Measurements from ENCODE around the gene EML4. TPM values are rescaled to one million over a fixed set of nuclear protein-coding genes. Genes with fewer than 3 reads are reported as not detected.

Gene EML4
- total RNA-seq, 1 experiment from 2014 or later = 93.7 TPM

GRCh38 chr2:42214669-42215068 is 45.5 kb downstream of the EML4 start:
- CTCF ChIA-PET = no interaction called here
- DNase-seq (ENCODE audit: low spot score) = no peak
- TF ChIP-seq EZH2 (IDR thresholded peaks at IDR 0.05; ENCODE audit: borderline replicate concordance, low read depth, low read length, poor library complexity, severe bottlenecking) = no peak
- POLR2A ChIA-PET (ENCODE audit: low non-redundant PET) = no interaction called here
- peaks cover 21% of the 10 kb centered on the region for H3K4me1 ChIP-seq (ENCODE audit: insufficient read depth, low read length, poor library complexity, severe bottlenecking)
- no peaks in the 10 kb centered on the region for H3K27me3 ChIP-seq (replicated peaks; ENCODE audit: insufficient read depth, low read depth, low read length, poor library complexity)
- intact Hi-C loops (cut with micrococcal nuclease; ENCODE audit: unreplicated experiment) = no loop called here
- H3K9me3 ChIP-seq (ENCODE audit: low read depth, low read length, poor library complexity, severe bottlenecking) = no peaks in the 10 kb centered on the region
- BruUV-seq (replicated peaks) = no TSS peak
- no peak overlapping the region for H3K27ac ChIP-seq (ENCODE audit: low read depth, low read length, poor library complexity, severe bottlenecking)
- H3K4me3 ChIP-seq (ENCODE audit: low read depth, low read length, poor library complexity, severe bottlenecking) = no peak overlapping the region
- H3K36me3 ChIP-seq (ENCODE audit: insufficient read depth, low read length, poor library complexity, severe bottlenecking) = no peaks in the 10 kb centered on the region

DNA sequence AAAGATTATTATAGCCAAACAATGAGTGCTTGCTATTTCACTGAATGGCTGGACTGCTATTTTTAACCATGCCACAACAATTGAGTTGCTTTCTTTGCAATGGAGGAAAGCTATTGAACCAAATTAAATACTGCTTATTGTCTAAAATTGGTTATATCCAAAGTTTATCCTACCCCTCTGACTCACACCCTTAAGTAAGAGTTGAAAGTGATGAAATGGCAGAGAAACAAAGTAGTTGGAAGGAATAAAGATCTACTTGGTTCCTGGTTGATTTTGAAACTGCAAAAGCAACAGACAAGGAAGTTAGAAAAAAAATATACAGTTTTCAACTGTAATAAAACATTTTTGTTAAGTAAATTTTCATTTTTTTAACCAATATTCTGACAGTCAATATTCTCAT is 47.5 kb downstream of the EML4 start:
- intact Hi-C loops (cut with micrococcal nuclease; ENCODE audit: unreplicated experiment) = no loop called here
- Histone ChIP-seq H3K27ac (ENCODE audit: low read depth, low read length, poor library complexity, severe bottlenecking) (no peak overlapping the region), H3K4me3 (ENCODE audit: low read depth, low read length, poor library complexity, severe bottlenecking) (no peak overlapping the region), H3K4me1 (ENCODE audit: insufficient read depth, low read length, poor library complexity, severe bottlenecking) (peaks cover 20% of the 10 kb centered on the region), H3K27me3 (replicated peaks; ENCODE audit: insufficient read depth, low read depth, low read length, poor library complexity) (no peaks in the 10 kb centered on the region), H3K9me3 (ENCODE audit: low read depth, low read length, poor library complexity, severe bottlenecking) (no peaks in the 10 kb centered on the region), H3K36me3 (ENCODE audit: insufficient read depth, low read length, poor library complexity, severe bottlenecking) (no peaks in the 10 kb centered on the region)
- ChIA-PET POLR2A (ENCODE audit: low non-redundant PET) (no interaction called here), CTCF (no interaction called here)
- TF ChIP-seq, protein P1, sequence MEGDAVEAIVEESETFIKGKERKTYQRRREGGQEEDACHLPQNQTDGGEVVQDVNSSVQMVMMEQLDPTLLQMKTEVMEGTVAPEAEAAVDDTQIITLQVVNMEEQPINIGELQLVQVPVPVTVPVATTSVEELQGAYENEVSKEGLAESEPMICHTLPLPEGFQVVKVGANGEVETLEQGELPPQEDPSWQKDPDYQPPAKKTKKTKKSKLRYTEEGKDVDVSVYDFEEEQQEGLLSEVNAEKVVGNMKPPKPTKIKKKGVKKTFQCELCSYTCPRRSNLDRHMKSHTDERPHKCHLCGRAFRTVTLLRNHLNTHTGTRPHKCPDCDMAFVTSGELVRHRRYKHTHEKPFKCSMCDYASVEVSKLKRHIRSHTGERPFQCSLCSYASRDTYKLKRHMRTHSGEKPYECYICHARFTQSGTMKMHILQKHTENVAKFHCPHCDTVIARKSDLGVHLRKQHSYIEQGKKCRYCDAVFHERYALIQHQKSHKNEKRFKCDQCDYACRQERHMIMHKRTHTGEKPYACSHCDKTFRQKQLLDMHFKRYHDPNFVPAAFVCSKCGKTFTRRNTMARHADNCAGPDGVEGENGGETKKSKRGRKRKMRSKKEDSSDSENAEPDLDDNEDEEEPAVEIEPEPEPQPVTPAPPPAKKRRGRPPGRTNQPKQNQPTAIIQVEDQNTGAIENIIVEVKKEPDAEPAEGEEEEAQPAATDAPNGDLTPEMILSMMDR (conservative IDR thresholded peaks at IDR 0.05; ENCODE audit: low read depth, low read length) = no peak
- no peak for TF ChIP-seq EZH2 (IDR thresholded peaks at IDR 0.05; ENCODE audit: borderline replicate concordance, low read depth, low read length, poor library complexity, severe bottlenecking)
- BruUV-seq (replicated peaks) = no TSS peak
- peak; percentile 32 for DNase-seq (ENCODE audit: low spot score)

DNA sequence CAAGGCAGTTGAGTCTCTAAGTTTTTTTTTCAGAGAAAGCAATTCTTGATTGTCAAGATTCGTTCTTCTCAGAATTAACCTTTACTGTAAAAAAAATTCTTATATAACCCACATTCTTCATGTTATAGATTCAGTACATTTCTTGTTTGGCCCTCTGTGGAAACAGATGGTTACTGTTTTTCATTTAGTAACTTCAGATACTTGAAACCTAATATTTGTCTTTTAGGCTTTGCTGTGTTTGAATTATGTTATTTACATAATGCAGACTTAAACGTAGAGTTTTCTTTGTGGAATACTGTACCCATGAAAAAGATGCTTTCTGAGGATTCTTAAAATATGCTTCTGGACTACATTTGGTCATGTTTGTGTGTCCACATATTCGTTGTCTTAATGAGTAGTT is 48.2 kb downstream of the EML4 start:
- intact Hi-C loops (cut with micrococcal nuclease; ENCODE audit: unreplicated experiment) = no loop called here
- no peak for DNase-seq (ENCODE audit: low spot score)
- no peaks in the 10 kb centered on the region for H3K36me3 ChIP-seq (ENCODE audit: insufficient read depth, low read length, poor library complexity, severe bottlenecking)
- CTCF ChIA-PET = no interaction called here
- no peak overlapping the region for H3K27ac ChIP-seq (ENCODE audit: low read depth, low read length, poor library complexity, severe bottlenecking)
- no peak for TF ChIP-seq EZH2 (IDR thresholded peaks at IDR 0.05; ENCODE audit: borderline replicate concordance, low read depth, low read length, poor library complexity, severe bottlenecking)
- TF ChIP-seq, protein P1 (conservative IDR thresholded peaks at IDR 0.05; ENCODE audit: low read depth, low read length) = no peak
- POLR2A ChIA-PET (ENCODE audit: low non-redundant PET) = no interaction called here
- no peak overlapping the region for H3K4me3 ChIP-seq (ENCODE audit: low read depth, low read length, poor library complexity, severe bottlenecking)
- BruUV-seq (replicated peaks) = no TSS peak
- no peaks in the 10 kb centered on the region for H3K9me3 ChIP-seq (ENCODE audit: low read depth, low read length, poor library complexity, severe bottlenecking)
- H3K4me1 ChIP-seq (ENCODE audit: insufficient read depth, low read length, poor library complexity, severe bottlenecking) = peaks cover 16% of the 10 kb centered on the region
- H3K27me3 ChIP-seq (replicated peaks; ENCODE audit: insufficient read depth, low read depth, low read length, poor library complexity) = no peaks in the 10 kb centered on the region

DNA sequence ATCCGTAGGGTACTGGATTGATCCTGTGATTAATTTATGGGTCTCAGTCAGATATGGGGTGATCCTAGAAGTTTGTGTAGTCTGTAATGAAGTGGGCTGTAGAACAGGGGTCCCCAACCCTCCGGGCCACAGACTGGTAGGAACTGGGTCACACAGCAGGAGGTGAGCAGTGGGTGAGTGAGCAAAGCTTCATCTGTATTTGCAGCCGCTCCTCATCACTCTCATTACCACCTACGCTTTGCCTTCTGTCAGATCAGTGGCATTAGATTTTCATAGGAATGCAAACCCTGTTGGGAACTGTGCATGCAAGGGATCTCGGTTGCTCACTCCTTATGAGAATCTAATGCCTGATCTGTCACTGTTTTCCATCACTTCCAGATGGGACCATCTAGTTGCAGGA is 48.8 kb downstream of the EML4 start:
- Histone ChIP-seq H3K4me3 (ENCODE audit: low read depth, low read length, poor library complexity, severe bottlenecking) (no peak overlapping the region), H3K9me3 (ENCODE audit: low read depth, low read length, poor library complexity, severe bottlenecking) (no peaks in the 10 kb centered on the region), H3K4me1 (ENCODE audit: insufficient read depth, low read length, poor library complexity, severe bottlenecking) (peaks cover 16% of the 10 kb centered on the region), H3K36me3 (ENCODE audit: insufficient read depth, low read length, poor library complexity, severe bottlenecking) (no peaks in the 10 kb centered on the region), H3K27me3 (replicated peaks; ENCODE audit: insufficient read depth, low read depth, low read length, poor library complexity) (no peaks in the 10 kb centered on the region), H3K27ac (ENCODE audit: low read depth, low read length, poor library complexity, severe bottlenecking) (no peak overlapping the region)
- no TSS peak for BruUV-seq (replicated peaks)
- DNase-seq (ENCODE audit: low spot score) = no peak
- intact Hi-C loops (cut with micrococcal nuclease; ENCODE audit: unreplicated experiment) = no loop called here
- no peak for TF ChIP-seq EZH2 (IDR thresholded peaks at IDR 0.05; ENCODE audit: borderline replicate concordance, low read depth, low read length, poor library complexity, severe bottlenecking)
- TF ChIP-seq, protein P1 (conservative IDR thresholded peaks at IDR 0.05; ENCODE audit: low read depth, low read length) = no peak
- CTCF ChIA-PET = no interaction called here
- POLR2A ChIA-PET (ENCODE audit: low non-redundant PET) = interaction anchor here (0.6 kb wide), 1 partner anchor 237 kb away, joined by 3 read pairs; no protein-coding TSS in a partner anchor

Measured in A673 (cell line).